ENCODE measurements around the gene FAM3B.
A peak's percentile ranks its signal among the peaks of the same experiment; 100 is the strongest.

FAM3B gene

GRCh38 chr21:41365377-41366107, 48.9 kb downstream of the FAM3B start:
- TF ChIP-seq POLR2AphosphoS5 (IDR thresholded peaks at IDR 0.05; ENCODE audit: low read depth, low read length) (no peak), POLR2A (IDR thresholded peaks at IDR 0.05; ENCODE audit: low read depth, low read length) (no peak), TAF1 (IDR thresholded peaks at IDR 0.05; ENCODE audit: borderline replicate concordance, low read depth, low read length) (no peak)
- DNase-seq (ENCODE audit: insufficient read length), result no peak
- FAIRE-seq, result peak; percentile 56

GRCh38 chr21:41366522-41367151, 50.0 kb downstream of the FAM3B start:
- TF ChIP-seq TAF1 (IDR thresholded peaks at IDR 0.05; ENCODE audit: borderline replicate concordance, low read depth, low read length), result no peak
- TF ChIP-seq POLR2A (IDR thresholded peaks at IDR 0.05; ENCODE audit: low read depth, low read length), result no peak; the same call in 1 of the 2 replicates
- no peak for TF ChIP-seq POLR2AphosphoS5 (IDR thresholded peaks at IDR 0.05; ENCODE audit: low read depth, low read length)
- DNase-seq (ENCODE audit: insufficient read length) (no peak), FAIRE-seq (peak; percentile 82)

- no peak for TF ChIP-seq POLR2AphosphoS5 (IDR thresholded peaks at IDR 0.05; ENCODE audit: low read depth, low read length)
- TF ChIP-seq POLR2A (IDR thresholded peaks at IDR 0.05; ENCODE audit: low read depth, low read length), result no peak
- no peak for TF ChIP-seq TAF1 (IDR thresholded peaks at IDR 0.05; ENCODE audit: borderline replicate concordance, low read depth, low read length)
Observed at GRCh38 chr21:41367301-41367944, 50.8 kb downstream of the FAM3B start.

GRCh38 chr21:41367945-41368734, 51.5 kb downstream of the FAM3B start:
- TF ChIP-seq POLR2AphosphoS5 (IDR thresholded peaks at IDR 0.05; ENCODE audit: low read depth, low read length) (no peak), TAF1 (IDR thresholded peaks at IDR 0.05; ENCODE audit: borderline replicate concordance, low read depth, low read length) (no peak), POLR2A (IDR thresholded peaks at IDR 0.05; ENCODE audit: low read depth, low read length) (peak; percentile 49; the same call in 1 of the 2 replicates)
- FAIRE-seq (no peak), DNase-seq (ENCODE audit: insufficient read length) (peak; percentile 73)

More at GRCh38 chr21:41367301-41367944, 50.8 kb downstream of the FAM3B start:
- DNase-seq (ENCODE audit: insufficient read length) (no peak), FAIRE-seq (peak; percentile 95)

GRCh38 chr21:41368735-41369104, 52.1 kb downstream of the FAM3B start:
- FAIRE-seq (no peak), DNase-seq (ENCODE audit: insufficient read length) (no peak)
- TF ChIP-seq TAF1 (IDR thresholded peaks at IDR 0.05; ENCODE audit: borderline replicate concordance, low read depth, low read length) (no peak), POLR2A (IDR thresholded peaks at IDR 0.05; ENCODE audit: low read depth, low read length) (no peak), POLR2AphosphoS5 (IDR thresholded peaks at IDR 0.05; ENCODE audit: low read depth, low read length) (no peak)

GRCh38 chr21:41369105-41369919, 52.7 kb downstream of the FAM3B start:
- DNase-seq (ENCODE audit: insufficient read length), result peak; percentile 49
- FAIRE-seq, result no peak
- TF ChIP-seq POLR2A (IDR thresholded peaks at IDR 0.05; ENCODE audit: low read depth, low read length) (peak; percentile 54; the same call in 1 of the 2 replicates), POLR2AphosphoS5 (IDR thresholded peaks at IDR 0.05; ENCODE audit: low read depth, low read length) (peak; percentile 51), TAF1 (IDR thresholded peaks at IDR 0.05; ENCODE audit: borderline replicate concordance, low read depth, low read length) (no peak)

- peak; percentile 92 for FAIRE-seq
- TF ChIP-seq POLR2AphosphoS5 (IDR thresholded peaks at IDR 0.05; ENCODE audit: low read depth, low read length), result no peak; the same call in none of the 2 replicates
- TF ChIP-seq POLR2A (IDR thresholded peaks at IDR 0.05; ENCODE audit: low read depth, low read length), result no peak
- no peak for TF ChIP-seq TAF1 (IDR thresholded peaks at IDR 0.05; ENCODE audit: borderline replicate concordance, low read depth, low read length)
- no peak for DNase-seq (ENCODE audit: insufficient read length)
Observed at GRCh38 chr21:41369920-41370839, 53.6 kb downstream of the FAM3B start.

GRCh38 chr21:41370840-41371684, 54.5 kb downstream of the FAM3B start:
- TF ChIP-seq POLR2AphosphoS5 (IDR thresholded peaks at IDR 0.05; ENCODE audit: low read depth, low read length) (no peak), TAF1 (IDR thresholded peaks at IDR 0.05; ENCODE audit: borderline replicate concordance, low read depth, low read length) (no peak), POLR2A (IDR thresholded peaks at IDR 0.05; ENCODE audit: low read depth, low read length) (no peak)
- FAIRE-seq, result no peak
- DNase-seq (ENCODE audit: insufficient read length), result no peak

- no peak for DNase-seq (ENCODE audit: insufficient read length)
- FAIRE-seq, result no peak
- TF ChIP-seq POLR2AphosphoS5 (IDR thresholded peaks at IDR 0.05; ENCODE audit: low read depth, low read length), result no peak
- no peak for TF ChIP-seq POLR2A (IDR thresholded peaks at IDR 0.05; ENCODE audit: low read depth, low read length)
- no peak for TF ChIP-seq TAF1 (IDR thresholded peaks at IDR 0.05; ENCODE audit: borderline replicate concordance, low read depth, low read length)
Observed at GRCh38 chr21:41371685-41372030, 55.1 kb downstream of the FAM3B start.

All from GM12892 (cell line).